Middle frontal gyrus (tissue), 1 donor: ENCODE measurements around the gene DPY19L1.
"Not testable (repeated sequence)": the region's sequence is repeated elsewhere in the genome, so short reads cannot be mapped to it uniquely, and the experiment has no call there.

Experiments used
- DNase-seq: peaks from one replicate; pipeline ENCODE4 v3.0.0-alpha.2; 2015; ENCODE audit warnings: low spot score; ENCODE audit errors: extremely low spot score

Gene DPY19L1

DNA sequence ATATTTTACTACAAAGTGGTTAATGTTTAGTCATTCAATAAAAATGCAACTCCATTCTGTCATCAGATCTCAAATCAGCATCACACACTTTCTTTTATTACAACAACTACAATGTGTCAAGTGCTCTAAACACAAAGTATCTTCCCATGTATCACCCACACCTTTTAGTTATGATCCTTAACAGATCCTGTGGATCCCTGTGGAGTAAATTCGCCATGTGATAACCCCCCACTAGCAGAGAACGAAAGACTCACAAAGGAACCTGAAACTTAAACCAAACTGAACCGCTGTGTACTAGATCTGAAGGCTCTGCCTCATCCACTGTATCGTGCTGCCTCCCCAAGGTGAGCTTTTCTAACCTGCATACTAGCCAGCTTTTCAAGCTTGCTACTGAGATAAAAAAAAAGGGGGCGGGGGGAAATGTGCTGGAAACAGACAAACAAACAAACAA lies 1.7 kb downstream of the DPY19L1 start:
- no peak for DNase-seq

DNA sequence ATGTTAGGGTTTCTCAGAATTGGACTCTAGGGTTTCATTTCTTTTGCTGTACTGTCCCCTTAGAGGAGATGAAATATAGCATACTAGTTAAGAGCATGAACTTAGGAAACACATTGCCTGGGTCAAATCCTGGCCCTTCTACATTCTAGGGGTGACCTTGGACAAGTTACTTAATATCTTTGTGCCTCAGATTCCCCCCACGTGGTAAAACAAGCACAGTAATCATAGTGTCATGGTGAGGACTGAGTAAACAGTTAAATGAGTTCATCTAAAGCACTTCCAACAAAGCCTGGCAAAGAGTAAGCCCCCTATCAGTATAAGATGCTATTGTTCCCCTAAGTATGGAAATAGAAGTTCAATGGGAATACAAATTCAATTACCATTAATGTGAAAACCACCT lies 5.1 kb downstream of the DPY19L1 start:
- DNase-seq, result no peak

DNA sequence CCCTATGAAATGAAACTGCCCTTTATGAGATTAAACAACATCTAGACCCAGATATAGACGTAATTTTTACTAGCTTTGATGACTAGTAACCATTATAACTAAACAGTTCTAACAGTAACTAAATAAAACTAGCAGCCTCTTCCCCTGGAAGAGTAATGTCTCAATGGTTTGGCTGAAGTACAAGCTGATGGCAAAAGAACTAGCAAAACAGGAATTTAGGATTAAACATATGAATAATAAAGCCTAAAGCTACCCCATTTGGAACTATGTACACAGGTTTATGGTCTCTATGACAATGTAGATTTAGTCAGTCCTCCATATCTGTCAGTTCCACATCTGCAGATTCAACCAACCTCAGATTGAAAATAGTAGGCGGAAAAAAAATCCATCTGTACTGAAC lies 6.4 kb downstream of the DPY19L1 start:
- no peak for DNase-seq

DNA sequence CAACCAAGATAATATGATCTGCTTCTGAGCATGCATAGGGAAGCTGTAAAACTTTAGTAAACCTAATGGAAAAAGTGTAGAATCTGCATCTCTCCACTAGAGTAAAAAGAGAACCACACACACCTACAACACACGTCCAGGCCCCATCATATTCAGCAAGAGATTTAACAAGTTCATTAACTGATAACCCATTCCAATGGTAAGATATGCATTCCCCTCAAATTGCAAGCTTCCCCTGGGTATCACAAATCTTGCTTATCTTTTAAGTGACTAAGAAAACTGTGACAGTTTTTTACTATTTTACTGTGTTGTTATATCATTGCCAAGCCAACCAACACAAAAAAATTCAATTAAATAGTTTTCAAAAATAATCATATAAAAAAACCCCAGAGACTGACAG lies 8.0 kb downstream of the DPY19L1 start:
- no peak for DNase-seq

DNA sequence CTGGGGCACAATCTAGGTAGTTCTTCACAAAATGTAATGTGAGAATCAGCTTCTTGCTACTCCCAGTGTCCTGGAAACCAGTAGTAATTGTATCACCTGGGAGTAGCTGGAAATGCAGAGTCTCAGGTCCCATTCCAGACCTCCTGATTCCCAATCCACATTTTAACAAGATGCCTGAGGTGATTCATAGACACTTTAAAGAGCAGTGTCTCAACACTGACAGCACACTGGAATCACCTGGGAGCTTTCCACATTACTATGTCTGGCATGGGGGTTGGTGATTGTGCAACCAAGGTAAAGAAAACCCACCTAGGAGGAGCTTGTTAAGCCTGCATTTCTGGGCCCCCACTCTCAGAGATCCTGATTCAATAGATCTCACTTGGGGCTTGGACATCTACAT lies 11.1 kb downstream of the DPY19L1 start:
- DNase-seq, result no peak

DNA sequence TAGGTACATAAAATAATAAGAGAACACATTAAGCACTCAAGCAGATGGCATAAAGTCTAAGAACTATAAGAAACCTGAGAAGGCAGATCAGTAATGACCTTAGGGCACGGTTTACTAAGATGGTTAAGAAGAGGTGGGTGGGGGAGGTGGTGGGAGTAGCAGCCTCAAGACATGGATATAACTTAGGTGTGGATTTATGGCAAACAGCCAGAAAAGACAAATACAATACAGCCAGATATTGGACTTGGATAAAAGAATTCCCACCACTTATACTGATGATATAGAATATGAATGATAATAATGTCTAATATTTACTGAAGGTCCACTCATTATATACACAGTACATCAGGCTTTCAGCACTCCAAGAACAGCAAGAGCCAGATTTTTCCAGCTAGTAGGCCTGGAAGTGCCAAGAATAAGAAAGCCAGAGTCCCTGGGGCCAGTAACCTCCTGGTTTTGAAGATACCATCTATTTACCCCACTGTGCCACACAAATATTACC lies 11.9 kb downstream of the DPY19L1 start:
- DNase-seq, result no peak

GRCh38 chr7:35024298-35024697 lies 13.0 kb downstream of the DPY19L1 start:
- DNase-seq, result no peak

- no peak for DNase-seq
Observed at GRCh38 chr7:35022725-35023124, 14.6 kb downstream of the DPY19L1 start.

DNA sequence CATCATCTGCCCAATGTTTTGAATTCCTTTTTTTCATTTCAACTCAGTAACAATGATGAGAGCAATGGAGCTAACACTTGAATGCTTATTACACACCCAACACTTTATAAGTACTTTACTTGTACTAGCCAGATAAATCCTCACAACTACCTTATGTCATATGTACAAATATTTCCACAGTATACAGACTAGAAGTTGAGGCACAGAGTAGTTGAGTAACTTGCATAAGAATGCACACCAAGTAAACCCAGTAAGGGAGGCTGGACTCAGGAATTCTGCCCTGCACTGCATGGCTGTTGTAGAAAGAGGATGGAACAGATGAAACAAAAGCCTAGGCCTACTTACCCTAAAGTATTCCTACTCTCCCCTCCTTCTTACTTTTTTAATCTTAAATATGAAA lies 15.8 kb downstream of the DPY19L1 start:
- DNase-seq, result no peak

GRCh38 chr7:35019801-35020200 lies 17.5 kb downstream of the DPY19L1 start:
- DNase-seq, result no peak

DNA sequence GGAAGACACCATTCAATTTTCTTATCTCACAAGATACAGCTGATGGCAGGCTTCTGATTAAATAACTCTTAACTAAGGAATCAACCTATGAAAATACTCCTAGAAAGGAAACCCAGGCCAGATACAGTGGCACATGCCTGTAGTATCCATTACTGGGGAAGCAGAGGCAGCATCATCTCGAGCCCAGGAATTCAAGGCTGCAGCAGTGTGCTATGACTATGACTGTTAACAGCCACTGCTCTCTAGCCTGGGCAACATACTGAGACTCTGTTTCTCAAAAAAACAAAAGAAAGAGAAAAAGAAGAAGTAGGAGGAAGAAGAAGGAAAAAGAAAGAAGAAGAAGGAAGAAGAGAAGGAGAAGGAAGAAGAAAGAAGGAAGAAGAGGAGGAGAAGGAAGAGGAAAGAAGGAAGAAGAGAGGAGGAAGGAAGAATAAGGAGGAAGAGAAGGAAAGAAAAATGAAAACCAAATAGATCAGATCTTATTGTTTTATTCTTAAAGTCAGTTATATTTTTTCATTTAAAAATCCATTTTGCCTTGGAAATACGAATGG lies 18.0 kb downstream of the DPY19L1 start:
- DNase-seq, result no peak

GRCh38 chr7:35015346-35015859 lies 21.9 kb downstream of the DPY19L1 start:
- DNase-seq, result no peak

DNA sequence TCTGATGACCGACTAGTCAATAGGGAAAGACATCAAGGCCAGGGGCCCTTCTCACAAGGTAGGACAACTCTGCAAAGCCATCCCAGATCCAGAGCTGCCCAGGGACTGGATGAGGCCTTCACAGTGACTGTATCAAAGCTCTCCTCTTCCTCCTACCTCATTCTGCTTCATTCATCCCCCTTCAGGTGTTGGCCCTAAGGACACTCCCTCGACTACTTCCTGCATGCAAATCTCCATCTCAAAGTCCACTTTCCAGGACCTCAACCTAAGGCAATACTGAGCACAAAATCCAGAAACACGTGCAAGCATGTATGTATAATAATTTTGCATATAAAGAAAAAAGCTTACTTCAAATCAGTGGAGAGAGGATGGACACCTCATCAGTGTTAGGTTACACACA lies 25.1 kb downstream of the DPY19L1 start:
- DNase-seq, result no peak

DNA sequence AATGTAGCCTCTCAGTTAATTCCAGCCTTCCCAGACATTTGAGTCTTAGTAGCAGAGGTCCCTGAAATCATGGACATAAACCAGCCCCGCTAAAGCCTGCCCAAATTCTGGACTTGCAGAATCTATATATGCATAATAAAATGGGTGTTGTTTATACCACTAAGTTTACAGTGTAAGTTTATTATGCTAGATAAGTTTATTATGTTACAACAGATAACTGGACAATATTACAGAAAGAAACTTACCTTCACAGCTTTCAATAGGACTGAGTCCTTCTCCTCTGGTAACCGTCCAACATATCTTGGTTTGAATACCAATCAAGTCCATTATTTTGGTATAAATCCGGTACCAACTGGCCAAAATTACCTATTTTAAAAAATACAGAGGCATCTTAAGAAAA lies 26.2 kb downstream of the DPY19L1 start:
- no peak for DNase-seq

- no peak for DNase-seq
Observed at GRCh38 chr7:35007768-35008167, 29.5 kb downstream of the DPY19L1 start.

GRCh38 chr7:35004531-35005095 lies 32.7 kb downstream of the DPY19L1 start:
- no peak for DNase-seq

- DNase-seq, result no peak
Observed at GRCh38 chr7:35003679-35004303, 33.5 kb downstream of the DPY19L1 start.

GRCh38 chr7:35003177-35003650 lies 34.1 kb downstream of the DPY19L1 start:
- not testable (repeated sequence) for DNase-seq

DNA sequence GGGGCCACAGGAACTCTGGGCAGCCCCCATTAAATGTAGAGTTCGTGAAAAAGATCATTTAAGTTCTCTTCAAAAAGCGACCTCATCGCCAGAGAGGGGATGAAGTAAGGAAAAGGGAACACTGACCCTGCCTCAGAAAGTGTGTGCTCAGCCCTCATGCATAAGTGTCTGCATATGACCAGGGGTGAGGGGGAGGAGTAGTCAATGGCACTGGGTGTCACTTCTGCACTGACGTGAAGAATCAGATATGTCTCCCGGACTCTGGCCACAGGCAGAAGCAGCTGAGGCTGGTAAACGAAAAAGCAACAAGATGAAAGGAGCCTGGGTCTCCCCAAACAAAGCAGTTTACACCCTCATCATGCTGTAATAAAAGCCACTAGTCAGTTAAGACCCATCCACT lies 39.0 kb downstream of the DPY19L1 start:
- DNase-seq, result not testable (repeated sequence)

- DNase-seq, result not testable (repeated sequence)
Observed at GRCh38 chr7:34996423-34997090, 40.7 kb downstream of the DPY19L1 start.

DNA sequence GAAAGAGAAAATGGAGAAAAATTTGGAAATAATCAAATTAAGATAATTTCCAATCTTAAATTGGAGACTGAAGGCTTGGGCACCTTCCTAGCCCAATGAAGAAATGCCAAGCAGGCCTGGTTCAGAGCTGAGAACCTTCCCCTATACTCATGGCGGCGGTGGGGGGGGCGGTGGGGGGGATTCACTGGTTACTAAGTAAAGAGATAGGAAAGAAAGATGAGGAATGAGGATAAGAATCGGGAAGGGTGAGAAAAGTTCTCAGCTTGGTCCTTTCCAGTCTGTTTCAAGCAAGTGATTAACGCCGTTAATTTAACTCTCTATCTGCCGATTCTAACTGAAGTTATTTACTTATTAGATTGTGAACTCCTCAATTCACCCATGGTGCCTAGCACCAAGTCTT lies 41.5 kb downstream of the DPY19L1 start:
- DNase-seq, result no peak
